ENCODE measurements around the gene HUS1B.

DNA sequence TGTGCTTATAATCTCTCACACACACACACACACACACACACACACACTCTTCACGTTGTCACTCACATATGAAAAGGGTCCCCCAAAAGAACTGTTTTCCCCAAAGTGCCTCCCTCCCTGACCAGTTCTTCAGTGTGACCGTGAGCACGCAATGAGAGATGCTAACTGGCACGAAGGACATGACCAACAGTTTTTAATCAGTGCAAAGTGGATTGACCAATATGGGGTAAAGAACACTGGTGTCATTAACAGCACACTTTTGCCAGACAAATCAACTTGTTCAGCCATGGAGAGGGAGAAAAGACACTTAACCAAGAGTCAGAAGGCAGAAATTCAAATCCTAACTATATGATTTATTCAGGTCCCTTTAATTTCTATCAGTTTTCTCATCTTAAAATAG, 21.0 kb upstream of the HUS1B start:
- TF ChIP-seq, protein P1, sequence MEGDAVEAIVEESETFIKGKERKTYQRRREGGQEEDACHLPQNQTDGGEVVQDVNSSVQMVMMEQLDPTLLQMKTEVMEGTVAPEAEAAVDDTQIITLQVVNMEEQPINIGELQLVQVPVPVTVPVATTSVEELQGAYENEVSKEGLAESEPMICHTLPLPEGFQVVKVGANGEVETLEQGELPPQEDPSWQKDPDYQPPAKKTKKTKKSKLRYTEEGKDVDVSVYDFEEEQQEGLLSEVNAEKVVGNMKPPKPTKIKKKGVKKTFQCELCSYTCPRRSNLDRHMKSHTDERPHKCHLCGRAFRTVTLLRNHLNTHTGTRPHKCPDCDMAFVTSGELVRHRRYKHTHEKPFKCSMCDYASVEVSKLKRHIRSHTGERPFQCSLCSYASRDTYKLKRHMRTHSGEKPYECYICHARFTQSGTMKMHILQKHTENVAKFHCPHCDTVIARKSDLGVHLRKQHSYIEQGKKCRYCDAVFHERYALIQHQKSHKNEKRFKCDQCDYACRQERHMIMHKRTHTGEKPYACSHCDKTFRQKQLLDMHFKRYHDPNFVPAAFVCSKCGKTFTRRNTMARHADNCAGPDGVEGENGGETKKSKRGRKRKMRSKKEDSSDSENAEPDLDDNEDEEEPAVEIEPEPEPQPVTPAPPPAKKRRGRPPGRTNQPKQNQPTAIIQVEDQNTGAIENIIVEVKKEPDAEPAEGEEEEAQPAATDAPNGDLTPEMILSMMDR (IDR thresholded peaks at IDR 0.05; ENCODE audit: poor library complexity): no peak
- no peak for TF ChIP-seq EZH2phosphoT487 (IDR thresholded peaks at IDR 0.05; ENCODE audit: low read depth, severe bottlenecking, unreplicated experiment)

Data from hepatocyte (in vitro differentiated cells).